ENCODE results near the gene IPO11. TPM values are rescaled to one million over a fixed set of nuclear protein-coding genes. Genes with fewer than 3 reads are reported as not detected.

Gene IPO11
- total and polyA plus RNA-seq, 2 of the 13 experiments (the other 11 are each of a cell fraction or from before 2014, with no cell fraction given) = 13.9 to 24.4 TPM

DNA sequence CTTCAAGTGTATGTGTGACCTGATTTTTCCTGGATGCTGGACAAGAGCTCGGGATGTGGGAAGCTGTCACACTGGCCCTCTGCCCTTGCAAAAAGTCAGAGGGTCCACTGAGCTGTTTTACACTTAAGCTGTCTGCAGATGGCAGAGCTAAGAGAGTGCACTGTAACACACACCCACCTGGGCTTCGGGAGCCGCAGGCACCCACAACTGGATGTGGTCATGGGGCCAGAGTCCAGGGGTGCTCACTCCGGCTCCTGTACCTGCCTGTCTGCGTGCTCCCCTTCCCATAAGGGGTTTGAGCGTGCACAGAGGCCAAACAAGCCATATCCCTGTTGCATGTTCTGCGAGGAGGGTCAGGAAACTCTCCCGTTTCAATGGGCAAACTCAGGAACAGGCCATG is 248.6 kb downstream of the IPO11 start (continued):
- no peak for TF ChIP-seq ZNF879 (CRISPR knock-in tag; IDR thresholded peaks at IDR 0.05)
- peak; percentile 49; the same call in 1 of the 2 replicates for TF ChIP-seq RAD21 (CRISPR knock-in tag; IDR thresholded peaks at IDR 0.05)
- no peak for TF ChIP-seq SMAD1 (CRISPR knock-in tag; IDR thresholded peaks at IDR 0.05; ENCODE audit: borderline replicate concordance, low read depth)
- peak; percentile 46; the same call in 1 of the 2 replicates for TF ChIP-seq ZNF501 (CRISPR knock-in tag; IDR thresholded peaks at IDR 0.05)
- TF ChIP-seq FOXC1 (CRISPR knock-in tag; IDR thresholded peaks at IDR 0.05; ENCODE audit: borderline replicate concordance) = peak; percentile 70; the same call in 1 of the 2 replicates
- no peak for TF ChIP-seq NBN (conservative IDR thresholded peaks at IDR 0.05)
- TF ChIP-seq, protein P1, sequence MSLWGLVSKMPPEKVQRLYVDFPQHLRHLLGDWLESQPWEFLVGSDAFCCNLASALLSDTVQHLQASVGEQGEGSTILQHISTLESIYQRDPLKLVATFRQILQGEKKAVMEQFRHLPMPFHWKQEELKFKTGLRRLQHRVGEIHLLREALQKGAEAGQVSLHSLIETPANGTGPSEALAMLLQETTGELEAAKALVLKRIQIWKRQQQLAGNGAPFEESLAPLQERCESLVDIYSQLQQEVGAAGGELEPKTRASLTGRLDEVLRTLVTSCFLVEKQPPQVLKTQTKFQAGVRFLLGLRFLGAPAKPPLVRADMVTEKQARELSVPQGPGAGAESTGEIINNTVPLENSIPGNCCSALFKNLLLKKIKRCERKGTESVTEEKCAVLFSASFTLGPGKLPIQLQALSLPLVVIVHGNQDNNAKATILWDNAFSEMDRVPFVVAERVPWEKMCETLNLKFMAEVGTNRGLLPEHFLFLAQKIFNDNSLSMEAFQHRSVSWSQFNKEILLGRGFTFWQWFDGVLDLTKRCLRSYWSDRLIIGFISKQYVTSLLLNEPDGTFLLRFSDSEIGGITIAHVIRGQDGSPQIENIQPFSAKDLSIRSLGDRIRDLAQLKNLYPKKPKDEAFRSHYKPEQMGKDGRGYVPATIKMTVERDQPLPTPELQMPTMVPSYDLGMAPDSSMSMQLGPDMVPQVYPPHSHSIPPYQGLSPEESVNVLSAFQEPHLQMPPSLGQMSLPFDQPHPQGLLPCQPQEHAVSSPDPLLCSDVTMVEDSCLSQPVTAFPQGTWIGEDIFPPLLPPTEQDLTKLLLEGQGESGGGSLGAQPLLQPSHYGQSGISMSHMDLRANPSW (CRISPR knock-in tag; IDR thresholded peaks at IDR 0.05; ENCODE audit: borderline replicate concordance) = no peak
- TF ChIP-seq, protein P2, sequence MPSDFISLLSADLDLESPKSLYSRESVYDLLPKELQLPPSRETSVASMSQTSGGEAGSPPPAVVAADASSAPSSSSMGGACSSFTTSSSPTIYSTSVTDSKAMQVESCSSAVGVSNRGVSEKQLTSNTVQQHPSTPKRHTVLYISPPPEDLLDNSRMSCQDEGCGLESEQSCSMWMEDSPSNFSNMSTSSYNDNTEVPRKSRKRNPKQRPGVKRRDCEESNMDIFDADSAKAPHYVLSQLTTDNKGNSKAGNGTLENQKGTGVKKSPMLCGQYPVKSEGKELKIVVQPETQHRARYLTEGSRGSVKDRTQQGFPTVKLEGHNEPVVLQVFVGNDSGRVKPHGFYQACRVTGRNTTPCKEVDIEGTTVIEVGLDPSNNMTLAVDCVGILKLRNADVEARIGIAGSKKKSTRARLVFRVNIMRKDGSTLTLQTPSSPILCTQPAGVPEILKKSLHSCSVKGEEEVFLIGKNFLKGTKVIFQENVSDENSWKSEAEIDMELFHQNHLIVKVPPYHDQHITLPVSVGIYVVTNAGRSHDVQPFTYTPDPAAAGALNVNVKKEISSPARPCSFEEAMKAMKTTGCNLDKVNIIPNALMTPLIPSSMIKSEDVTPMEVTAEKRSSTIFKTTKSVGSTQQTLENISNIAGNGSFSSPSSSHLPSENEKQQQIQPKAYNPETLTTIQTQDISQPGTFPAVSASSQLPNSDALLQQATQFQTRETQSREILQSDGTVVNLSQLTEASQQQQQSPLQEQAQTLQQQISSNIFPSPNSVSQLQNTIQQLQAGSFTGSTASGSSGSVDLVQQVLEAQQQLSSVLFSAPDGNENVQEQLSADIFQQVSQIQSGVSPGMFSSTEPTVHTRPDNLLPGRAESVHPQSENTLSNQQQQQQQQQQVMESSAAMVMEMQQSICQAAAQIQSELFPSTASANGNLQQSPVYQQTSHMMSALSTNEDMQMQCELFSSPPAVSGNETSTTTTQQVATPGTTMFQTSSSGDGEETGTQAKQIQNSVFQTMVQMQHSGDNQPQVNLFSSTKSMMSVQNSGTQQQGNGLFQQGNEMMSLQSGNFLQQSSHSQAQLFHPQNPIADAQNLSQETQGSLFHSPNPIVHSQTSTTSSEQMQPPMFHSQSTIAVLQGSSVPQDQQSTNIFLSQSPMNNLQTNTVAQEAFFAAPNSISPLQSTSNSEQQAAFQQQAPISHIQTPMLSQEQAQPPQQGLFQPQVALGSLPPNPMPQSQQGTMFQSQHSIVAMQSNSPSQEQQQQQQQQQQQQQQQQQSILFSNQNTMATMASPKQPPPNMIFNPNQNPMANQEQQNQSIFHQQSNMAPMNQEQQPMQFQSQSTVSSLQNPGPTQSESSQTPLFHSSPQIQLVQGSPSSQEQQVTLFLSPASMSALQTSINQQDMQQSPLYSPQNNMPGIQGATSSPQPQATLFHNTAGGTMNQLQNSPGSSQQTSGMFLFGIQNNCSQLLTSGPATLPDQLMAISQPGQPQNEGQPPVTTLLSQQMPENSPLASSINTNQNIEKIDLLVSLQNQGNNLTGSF (CRISPR knock-in tag; IDR thresholded peaks at IDR 0.05) = no peak
- no peak for TF ChIP-seq ZNF790 (CRISPR knock-in tag; IDR thresholded peaks at IDR 0.05; ENCODE audit: borderline replicate concordance)
- peak; percentile 27; the same call in 1 of the 2 replicates for TF ChIP-seq SMC3 (IDR thresholded peaks at IDR 0.05; ENCODE audit: low read length)
- TF ChIP-seq STAG1 (CRISPR knock-in tag; IDR thresholded peaks at IDR 0.05) = peak; percentile 46
- TF ChIP-seq, protein P3, sequence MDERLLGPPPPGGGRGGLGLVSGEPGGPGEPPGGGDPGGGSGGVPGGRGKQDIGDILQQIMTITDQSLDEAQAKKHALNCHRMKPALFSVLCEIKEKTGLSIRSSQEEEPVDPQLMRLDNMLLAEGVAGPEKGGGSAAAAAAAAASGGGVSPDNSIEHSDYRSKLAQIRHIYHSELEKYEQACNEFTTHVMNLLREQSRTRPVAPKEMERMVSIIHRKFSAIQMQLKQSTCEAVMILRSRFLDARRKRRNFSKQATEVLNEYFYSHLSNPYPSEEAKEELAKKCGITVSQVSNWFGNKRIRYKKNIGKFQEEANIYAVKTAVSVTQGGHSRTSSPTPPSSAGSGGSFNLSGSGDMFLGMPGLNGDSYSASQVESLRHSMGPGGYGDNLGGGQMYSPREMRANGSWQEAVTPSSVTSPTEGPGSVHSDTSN (CRISPR knock-in tag; IDR thresholded peaks at IDR 0.05) = no peak
- TF ChIP-seq SIN3A (IDR thresholded peaks at IDR 0.05; ENCODE audit: borderline replicate concordance, low read depth, low read length) = no peak
- TF ChIP-seq RBAK (CRISPR knock-in tag; IDR thresholded peaks at IDR 0.05) = no peak
- no peak for TF ChIP-seq ZNF878 (CRISPR knock-in tag; IDR thresholded peaks at IDR 0.05)
- TF ChIP-seq ZNF607 (CRISPR knock-in tag; IDR thresholded peaks at IDR 0.05; ENCODE audit: borderline replicate concordance) = no peak
- TF ChIP-seq, protein P4, sequence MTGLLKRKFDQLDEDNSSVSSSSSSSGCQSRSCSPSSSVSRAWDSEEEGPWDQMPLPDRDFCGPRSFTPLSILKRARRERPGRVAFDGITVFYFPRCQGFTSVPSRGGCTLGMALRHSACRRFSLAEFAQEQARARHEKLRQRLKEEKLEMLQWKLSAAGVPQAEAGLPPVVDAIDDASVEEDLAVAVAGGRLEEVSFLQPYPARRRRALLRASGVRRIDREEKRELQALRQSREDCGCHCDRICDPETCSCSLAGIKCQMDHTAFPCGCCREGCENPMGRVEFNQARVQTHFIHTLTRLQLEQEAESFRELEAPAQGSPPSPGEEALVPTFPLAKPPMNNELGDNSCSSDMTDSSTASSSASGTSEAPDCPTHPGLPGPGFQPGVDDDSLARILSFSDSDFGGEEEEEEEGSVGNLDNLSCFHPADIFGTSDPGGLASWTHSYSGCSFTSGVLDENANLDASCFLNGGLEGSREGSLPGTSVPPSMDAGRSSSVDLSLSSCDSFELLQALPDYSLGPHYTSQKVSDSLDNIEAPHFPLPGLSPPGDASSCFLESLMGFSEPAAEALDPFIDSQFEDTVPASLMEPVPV (CRISPR knock-in tag; IDR thresholded peaks at IDR 0.05) = no peak
- no peak for TF ChIP-seq JARID2 (CRISPR knock-in tag; IDR thresholded peaks at IDR 0.05; ENCODE audit: insufficient replicate concordance)
- no peak; the same call in 1 of the 2 replicates for TF ChIP-seq PHF21A (CRISPR knock-in tag; IDR thresholded peaks at IDR 0.05)

Data from HepG2 (cell line).